ENCODE results near the gene RAB6A.
A peak's percentile ranks its signal among the peaks of the same experiment; 100 is the strongest.

RAB6A gene

GRCh38 chr11:73729594-73730206 lies 31.2 kb downstream of the RAB6A start:
- no peak for DNase-seq (ENCODE audit: extremely low spot score)
- CTCF ChIA-PET: interaction anchor here (0.8 to 1.5 kb wide), 7 partner anchors 8 to 68 kb away, joined by 3 to 6 read pairs (median 4); no protein-coding TSS in a partner anchor
- POLR2A ChIA-PET: no interaction called here
- TF ChIP-seq, protein P1, sequence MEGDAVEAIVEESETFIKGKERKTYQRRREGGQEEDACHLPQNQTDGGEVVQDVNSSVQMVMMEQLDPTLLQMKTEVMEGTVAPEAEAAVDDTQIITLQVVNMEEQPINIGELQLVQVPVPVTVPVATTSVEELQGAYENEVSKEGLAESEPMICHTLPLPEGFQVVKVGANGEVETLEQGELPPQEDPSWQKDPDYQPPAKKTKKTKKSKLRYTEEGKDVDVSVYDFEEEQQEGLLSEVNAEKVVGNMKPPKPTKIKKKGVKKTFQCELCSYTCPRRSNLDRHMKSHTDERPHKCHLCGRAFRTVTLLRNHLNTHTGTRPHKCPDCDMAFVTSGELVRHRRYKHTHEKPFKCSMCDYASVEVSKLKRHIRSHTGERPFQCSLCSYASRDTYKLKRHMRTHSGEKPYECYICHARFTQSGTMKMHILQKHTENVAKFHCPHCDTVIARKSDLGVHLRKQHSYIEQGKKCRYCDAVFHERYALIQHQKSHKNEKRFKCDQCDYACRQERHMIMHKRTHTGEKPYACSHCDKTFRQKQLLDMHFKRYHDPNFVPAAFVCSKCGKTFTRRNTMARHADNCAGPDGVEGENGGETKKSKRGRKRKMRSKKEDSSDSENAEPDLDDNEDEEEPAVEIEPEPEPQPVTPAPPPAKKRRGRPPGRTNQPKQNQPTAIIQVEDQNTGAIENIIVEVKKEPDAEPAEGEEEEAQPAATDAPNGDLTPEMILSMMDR (IDR thresholded peaks at IDR 0.05; ENCODE audit: control extremely low read depth, extremely low read depth, low read depth, missing control alignments): no peak

GRCh38 chr11:73728000-73728399 lies 32.9 kb downstream of the RAB6A start:
- DNase-seq (ENCODE audit: extremely low spot score): no peak
- ChIA-PET CTCF (no interaction called here), POLR2A (no interaction called here)
- TF ChIP-seq, protein P1 (IDR thresholded peaks at IDR 0.05; ENCODE audit: control extremely low read depth, extremely low read depth, low read depth, missing control alignments): no peak

DNA sequence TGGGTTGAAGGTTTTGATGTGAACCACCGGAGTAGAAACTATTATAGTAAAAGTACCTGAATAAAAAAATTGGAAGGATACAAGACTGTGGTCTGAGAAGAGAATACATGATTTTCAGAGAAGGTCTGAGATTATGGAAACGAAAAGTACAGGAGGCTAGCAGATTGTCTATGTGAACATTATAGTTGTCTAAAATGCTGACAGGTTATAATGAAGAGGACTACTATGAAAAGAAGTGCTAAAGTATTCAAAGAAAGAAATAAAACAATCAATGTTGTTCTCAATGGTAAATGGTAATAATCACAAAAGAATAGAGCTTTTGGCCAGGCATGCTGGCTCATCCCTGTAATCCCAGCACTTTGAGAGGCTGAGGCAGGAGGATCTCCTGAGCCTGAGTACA lies 34.0 kb downstream of the RAB6A start:
- no peak for DNase-seq (ENCODE audit: extremely low spot score)
- POLR2A ChIA-PET: no interaction called here
- TF ChIP-seq, protein P1 (IDR thresholded peaks at IDR 0.05; ENCODE audit: control extremely low read depth, extremely low read depth, low read depth, missing control alignments): no peak
- CTCF ChIA-PET: interaction anchor here (1.7 kb wide), 1 partner anchor 101 kb away, joined by 3 read pairs; no protein-coding TSS in a partner anchor

DNA sequence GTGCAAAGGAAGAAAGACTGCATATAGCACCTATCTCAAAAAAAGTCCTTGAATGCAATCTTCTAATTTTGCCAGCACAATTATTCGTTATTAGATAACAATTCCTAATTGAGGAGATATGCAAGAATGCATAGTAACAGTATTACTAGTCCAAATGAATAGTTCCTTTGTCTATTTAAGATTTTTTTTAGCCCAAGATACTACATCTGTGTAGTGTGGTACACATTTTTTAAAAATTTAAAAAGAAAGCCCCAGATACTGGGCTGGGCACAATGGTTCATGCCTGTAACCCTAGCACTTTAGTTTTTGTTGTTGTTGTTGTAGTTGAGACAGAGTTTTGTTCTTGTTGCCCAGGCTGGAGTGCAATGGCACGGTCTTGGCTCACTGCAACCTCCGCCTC lies 43.7 kb downstream of the RAB6A start:
- TF ChIP-seq, protein P1 (IDR thresholded peaks at IDR 0.05; ENCODE audit: control extremely low read depth, extremely low read depth, low read depth, missing control alignments): no peak
- POLR2A ChIA-PET: no interaction called here
- DNase-seq (ENCODE audit: extremely low spot score): no peak
- CTCF ChIA-PET: interaction anchor here (1.0 kb wide), 1 partner anchor 56 kb away, joined by 3 read pairs; no protein-coding TSS in a partner anchor

- ChIA-PET CTCF (interaction anchor here (1.0 kb wide), 1 partner anchor 56 kb away, joined by 3 read pairs; no protein-coding TSS in a partner anchor), POLR2A (no interaction called here)
- peak; percentile 20 for DNase-seq (ENCODE audit: extremely low spot score)
- TF ChIP-seq, protein P1 (IDR thresholded peaks at IDR 0.05; ENCODE audit: control extremely low read depth, extremely low read depth, low read depth, missing control alignments): no peak
Observed at GRCh38 chr11:73716153-73717056, 44.5 kb downstream of the RAB6A start.

- TF ChIP-seq, protein P1 (IDR thresholded peaks at IDR 0.05; ENCODE audit: control extremely low read depth, extremely low read depth, low read depth, missing control alignments): no peak
- no peak for DNase-seq (ENCODE audit: extremely low spot score)
- ChIA-PET CTCF (interaction anchor here (1.3 kb wide), 1 partner anchor 12 kb away, joined by 4 read pairs; no protein-coding TSS in a partner anchor), POLR2A (no interaction called here)
Observed at GRCh38 chr11:73715541-73715940, 45.3 kb downstream of the RAB6A start.
